ENCODE data around the gene TSPAN33.

DNA sequence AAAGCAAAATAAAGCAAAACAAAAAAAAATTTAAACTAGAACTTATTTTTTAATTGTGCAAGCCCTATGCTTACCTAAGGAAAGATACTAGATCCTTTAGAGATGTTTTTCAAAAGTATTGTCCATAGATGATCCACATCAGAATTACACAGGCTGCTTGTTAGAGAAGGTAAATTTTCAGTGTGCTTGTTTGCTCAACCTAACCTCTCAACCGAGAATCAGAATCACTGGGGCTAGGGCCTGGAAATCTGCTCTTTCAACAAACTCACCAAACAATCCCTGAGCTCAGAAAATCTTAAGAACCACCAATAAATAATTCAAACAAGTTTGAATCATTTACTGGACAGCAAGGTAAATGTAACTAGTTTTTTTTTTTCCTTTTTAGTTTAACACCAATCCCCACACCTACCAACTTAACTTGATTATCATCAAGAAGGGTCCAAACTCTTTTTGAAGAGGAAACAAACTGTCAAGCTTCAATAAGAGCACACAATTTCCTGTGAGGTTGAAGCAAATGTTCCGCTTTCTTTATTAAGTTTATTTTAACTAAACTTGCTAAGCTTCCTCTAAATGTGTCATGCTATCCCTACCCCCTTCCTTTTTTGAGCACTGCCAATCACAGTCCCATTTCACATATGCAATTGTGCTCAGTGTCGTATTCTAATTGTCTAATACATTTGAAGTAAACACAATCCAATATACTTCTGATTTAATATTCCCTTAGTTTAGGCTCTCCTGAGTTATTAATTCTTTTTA lies 7.4 kb upstream of the TSPAN33 start:
- TF ChIP-seq, protein P1, sequence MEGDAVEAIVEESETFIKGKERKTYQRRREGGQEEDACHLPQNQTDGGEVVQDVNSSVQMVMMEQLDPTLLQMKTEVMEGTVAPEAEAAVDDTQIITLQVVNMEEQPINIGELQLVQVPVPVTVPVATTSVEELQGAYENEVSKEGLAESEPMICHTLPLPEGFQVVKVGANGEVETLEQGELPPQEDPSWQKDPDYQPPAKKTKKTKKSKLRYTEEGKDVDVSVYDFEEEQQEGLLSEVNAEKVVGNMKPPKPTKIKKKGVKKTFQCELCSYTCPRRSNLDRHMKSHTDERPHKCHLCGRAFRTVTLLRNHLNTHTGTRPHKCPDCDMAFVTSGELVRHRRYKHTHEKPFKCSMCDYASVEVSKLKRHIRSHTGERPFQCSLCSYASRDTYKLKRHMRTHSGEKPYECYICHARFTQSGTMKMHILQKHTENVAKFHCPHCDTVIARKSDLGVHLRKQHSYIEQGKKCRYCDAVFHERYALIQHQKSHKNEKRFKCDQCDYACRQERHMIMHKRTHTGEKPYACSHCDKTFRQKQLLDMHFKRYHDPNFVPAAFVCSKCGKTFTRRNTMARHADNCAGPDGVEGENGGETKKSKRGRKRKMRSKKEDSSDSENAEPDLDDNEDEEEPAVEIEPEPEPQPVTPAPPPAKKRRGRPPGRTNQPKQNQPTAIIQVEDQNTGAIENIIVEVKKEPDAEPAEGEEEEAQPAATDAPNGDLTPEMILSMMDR (conservative IDR thresholded peaks at IDR 0.05 in 1 of 2, IDR thresholded peaks at IDR 0.05 in 1 of 2; ENCODE audit: extremely low read depth in 1 of 2, insufficient read depth in 1 of 2, low read depth in 1 of 2, low read length in 2 of 2): no peak
- no peak for TF ChIP-seq EZH2 (IDR thresholded peaks at IDR 0.05; ENCODE audit: borderline replicate concordance, low read length)

Data from mammary epithelial cell (primary cell).